Endothelial cell of umbilical vein (primary cell): ENCODE data around the gene PPM1N. TPM values are rescaled to one million over a fixed set of nuclear protein-coding genes. Genes with fewer than 3 reads are reported as not detected.

Experiments
- BruUV-seq: library from RNA; stranded (reverse); fragments of 400-500 nt; replicated peaks from 2 replicates; lab custom pipeline; 2021; lab: Mats Ljungman, UMichigan
- CTCF ChIA-PET: fragments of 300-600, 350-600 bp; sonication (Branson Sonifier 250); formaldehyde crosslinking; loops from one replicate; lab custom pipeline; 2021; ENCODE audit warnings: antibody characterized with exemption, inconsistent platforms; lab: Charles Lee
- POLR2A ChIA-PET: fragments of 300-600, 350-600 bp; sonication (Branson Sonifier 250); formaldehyde crosslinking; loops from one replicate; lab custom pipeline; 2021; ENCODE audit warnings: antibody characterized with exemption, inconsistent platforms; lab: Charles Lee
- DNase-seq: peaks from one replicate; pipeline ENCODE4 v3.0.0-alpha.2; 2011; ENCODE audit warnings: low read depth, low spot score
- FAIRE-seq: peaks from 2 replicates; lab custom pipeline; 2011; peaks lifted over from hg19 to GRCh38; lab: Jason Lieb, UNC
- H2AFZ ChIP-seq: 2 replicates; pipeline ENCODE4 v1.6.0; 2012; ENCODE audit warnings: low read depth, low read length, control low read depth, inconsistent platforms
- H3K27ac ChIP-seq: 2 replicates; pipeline ENCODE4 v1.5.1; 2011; ENCODE audit warnings: low read depth, mild to moderate bottlenecking, control low read depth, low read length, moderate library complexity; ENCODE audit not compliant: insufficient read depth
- H3K27me3 ChIP-seq, 2 experiments: 2 replicates each; pipeline versions ENCODE4 v1.6.0 to v1.6.1; 2011; ENCODE audit warnings: low read length in 2 of 2, mixed read lengths in 1 of 2; ENCODE audit not compliant: control insufficient read depth in 2 of 2, insufficient read depth in 2 of 2
- H3K36me3 ChIP-seq, 2 experiments: 2 replicates in 1 of 2; 3 replicates in 1 of 2; pipeline ENCODE4 v1.5.1; 2011; ENCODE audit warnings: low read length in 2 of 2, mild to moderate bottlenecking in 1 of 2, moderate library complexity in 1 of 2; ENCODE audit not compliant: control insufficient read depth in 2 of 2, insufficient read depth in 2 of 2; ENCODE audit errors: extremely low read depth in 1 of 2
- H3K4me1 ChIP-seq: 3 replicates; pipeline ENCODE4 v1.5.1; 2011; ENCODE audit warnings: mild to moderate bottlenecking, low read length; ENCODE audit not compliant: control insufficient read depth, insufficient read depth; ENCODE audit errors: extremely low read depth
- H3K4me2 ChIP-seq: 2 replicates; pipeline ENCODE4 v1.6.1; 2011; ENCODE audit warnings: low read length, control low read depth, mixed read lengths; ENCODE audit not compliant: insufficient read depth
- H3K4me3 ChIP-seq, 3 experiments: fragments of 200-600 bp in 1 of 3; sonication (generic), shearing (Covaris generic) in 1 of 3; replicated peaks in 1 of 3; 2 replicates each; pipeline ENCODE4 v1.5.1; 2011 to 2016; ENCODE audit warnings: control low read depth in 3 of 3, low read length in 3 of 3, mild to moderate bottlenecking in 2 of 3, inconsistent platforms in 1 of 3, low read depth in 1 of 3, moderate library complexity in 1 of 3; ENCODE audit not compliant: insufficient read depth in 1 of 3
- H3K79me2 ChIP-seq: 2 replicates; pipeline ENCODE4 v1.6.0; 2012; ENCODE audit warnings: low read length, inconsistent platforms; ENCODE audit not compliant: control insufficient read depth, insufficient read depth
- H3K9ac ChIP-seq: replicated peaks from 2 replicates; pipeline ENCODE3; 2011; ENCODE audit warnings: low read length, control low read depth; ENCODE audit not compliant: insufficient read depth; ENCODE audit errors: extremely low read depth
- H3K9me1 ChIP-seq: replicated peaks from 3 replicates; pipeline ENCODE4 v1.6.0; 2011; ENCODE audit warnings: mild to moderate bottlenecking, low read length; ENCODE audit not compliant: control insufficient read depth, insufficient read depth; ENCODE audit errors: extremely low read depth
- H3K9me3 ChIP-seq: replicated peaks from 2 replicates; pipeline ENCODE4 v1.5.1; 2012; ENCODE audit warnings: low read length, inconsistent platforms; ENCODE audit not compliant: control insufficient read depth, insufficient read depth
- H4K20me1 ChIP-seq: replicated peaks from 2 replicates; pipeline ENCODE3; 2011; ENCODE audit warnings: mild to moderate bottlenecking, low read length; ENCODE audit not compliant: control insufficient read depth, insufficient read depth; ENCODE audit errors: extremely low read depth
- EZH2 ChIP-seq: IDR thresholded peaks from 2 replicates; pipeline ENCODE4 v1.6.1; 2012; ENCODE audit warnings: borderline replicate concordance, low read depth, mild to moderate bottlenecking, moderate library complexity, low read length, inconsistent platforms; ENCODE audit not compliant: severe bottlenecking
- FOS ChIP-seq: IDR thresholded peaks from 2 replicates; pipeline ENCODE4 v1.6.1; 2011; ENCODE audit warnings: mild to moderate bottlenecking, low read length, moderate library complexity, borderline replicate concordance; ENCODE audit not compliant: insufficient read depth
- GATA2 ChIP-seq: IDR thresholded peaks from 2 replicates; pipeline ENCODE4 v1.7.0; 2011; ENCODE audit warnings: low read depth, mild to moderate bottlenecking, moderate library complexity, mixed read lengths, low read length; ENCODE audit not compliant: insufficient read length, insufficient read depth
- MYC ChIP-seq: IDR thresholded peaks from one replicate; pipeline ENCODE4 v1.6.1; 2011; ENCODE audit warnings: mild to moderate bottlenecking, low read depth, low read length
- POLR2AphosphoS5 ChIP-seq: IDR thresholded peaks from 2 replicates; pipeline ENCODE4 v1.6.1; 2012; ENCODE audit warnings: low read depth, mild to moderate bottlenecking, control low read depth, low read length, moderate library complexity; ENCODE audit not compliant: insufficient read depth
- dilution Hi-C: fragments of 300-500 bp; cut with MboI; formaldehyde crosslinking; loops from one replicate; pipeline ENCODE4 v1.15.0; 2019; ENCODE audit warnings: low sequenced_read_pairs; ENCODE audit not compliant: extremely low pct_ligation_motif_present
- intact Hi-C: fragments of 100-400 bp; cut with micrococcal nuclease; formaldehyde crosslinking; loops from one replicate; pipeline ENCODE4 v1.10.0; 2022
- polyA plus RNA-seq, 4 experiments: library from polyadenylated mRNA; depleted of rRNA in 3 of 4; stranded (reverse) in 3 of 4; unstranded in 1 of 4; fragments of >200 nt; gene quantifications; 2 replicates each; pipeline versions ENCODE4 v1.2.1 to v1.2.3, GENCODE V29; 2011 to 2012; ENCODE audit warnings: missing spikeins in 1 of 4
- total RNA-seq: library from RNA; stranded (reverse); gene quantifications from 2 replicates; pipeline ENCODE4 v1.2.3, GENCODE V29; 2021

Gene PPM1N
- total and polyA plus RNA-seq, 2 donors (not counting 3 experiments of a cell fraction or from before 2014, with no cell fraction given) = 0.40 to 0.48 TPM

- CTCF ChIA-PET = interaction anchor here (1.0 to 3.2 kb wide), 3 partner anchors 19 to 61 kb away, joined by 3 to 18 read pairs (median 3); no protein-coding TSS in a partner anchor
- no peak for FAIRE-seq
- no peak overlapping the region for H3K27ac ChIP-seq
- TF ChIP-seq EZH2 (no peak), POLR2AphosphoS5 (no peak), GATA2 (no peak), MYC (no peak)
- no TSS peak for BruUV-seq
- intact Hi-C loops (no loop called here), dilution Hi-C loops (no loop called here)
- H3K9me3 ChIP-seq = no peaks in the 10 kb centered on the region
- H3K36me3 ChIP-seq = no peaks in the 10 kb centered on the region
- no peak overlapping the region for H3K9ac ChIP-seq
- no peak overlapping the region for H3K4me3 ChIP-seq
- H3K9me1 ChIP-seq = no peaks in the 10 kb centered on the region
- no peak overlapping the region for H3K4me2 ChIP-seq
- no peaks in the 10 kb centered on the region for H3K79me2 ChIP-seq
- H3K4me1 ChIP-seq = peaks cover 11% of the 10 kb centered on the region
- no peaks in the 10 kb centered on the region for H3K27me3 ChIP-seq
- no peaks in the 10 kb centered on the region for H4K20me1 ChIP-seq
- H2AFZ ChIP-seq = no peak overlapping the region
- DNase-seq = no peak
- POLR2A ChIA-PET = no interaction called here
These were observed 8.9 kb upstream of the PPM1N start for GRCh38 chr19:45489216-45489855.

GRCh38 chr19:45492137-45492626 is 6.1 kb upstream of the PPM1N start:
- Histone ChIP-seq H3K27me3 (peaks cover 8 to 10% of the 10 kb centered on the region in 2 experiments), H3K79me2 (no peaks in the 10 kb centered on the region), H3K9me1 (no peaks in the 10 kb centered on the region), H3K4me1 (peaks cover 14% of the 10 kb centered on the region), H2AFZ (no peak overlapping the region), H3K4me3 (no peak overlapping the region), H3K9ac (no peak overlapping the region), H4K20me1 (no peaks in the 10 kb centered on the region), H3K9me3 (no peaks in the 10 kb centered on the region), H3K4me2 (no peak overlapping the region), H3K36me3 (no peaks in the 10 kb centered on the region), H3K27ac (no peak overlapping the region)
- no peak for TF ChIP-seq FOS
- CTCF ChIA-PET = interaction anchor here (1.6 to 2.8 kb wide), 2 partner anchors 53 to 150 kb away, joined by 6 to 16 read pairs; no protein-coding TSS in a partner anchor
- BruUV-seq = no TSS peak
- DNase-seq (no peak), FAIRE-seq (no peak)
- dilution Hi-C loops = no loop called here
- POLR2A ChIA-PET = interaction anchor here (0.6 kb wide), 1 partner anchor 58 kb away, joined by 3 read pairs; no protein-coding TSS in a partner anchor
- intact Hi-C loops = loop anchor here (2.0 kb wide), 1 partner anchor 15 kb away; the partner anchor contains the start of gene VASP
